ENCODE data around the gene MAP3K9. TPM values are rescaled to one million over a fixed set of nuclear protein-coding genes. Genes with fewer than 3 reads are reported as not detected.
A peak's percentile ranks its signal among the peaks of the same experiment; 100 is the strongest.

Gene MAP3K9
- total and polyA plus RNA-seq, 3 experiments from 2014 or later = 1.9 to 4.7 (median 4.0) TPM

GRCh38 chr14:70716483-70716882, 92.8 kb downstream of the MAP3K9 start:
- H3K36me3 Mint-ChIP-seq = no peaks in the 10 kb centered on the region
- CTCF ChIA-PET = interaction anchor here (0.8 to 3.7 kb wide), 5 partner anchors 9 to 105 kb away, joined by 3 to 25 read pairs (median 10); no protein-coding TSS in a partner anchor
- H3K4me1 Mint-ChIP-seq = peaks cover 2 to 5% (median 4%) of the 10 kb centered on the region in 3 donors
- no peaks in the 10 kb centered on the region for H3K9me3 Mint-ChIP-seq
- H3K27ac ChIP-seq (ENCODE audit: low read depth, low read length) = no peak overlapping the region
- POLR2A ChIA-PET = no interaction called here
- H3K4me3 ChIP-seq (ENCODE audit: low read length) = no peak overlapping the region
- H3K27me3 ChIP-seq (ENCODE audit: insufficient read depth, low read length, poor library complexity, severe bottlenecking) = no peaks in the 10 kb centered on the region
- DNase-seq = no peak
- no peak overlapping the region for H3K4me3 Mint-ChIP-seq
- no peaks in the 10 kb centered on the region for H3K9me3 ChIP-seq (ENCODE audit: low read length)
- H3K27ac Mint-ChIP-seq = peak overlapping the region in 1 of 8 donors; percentile 34
- H3K36me3 ChIP-seq (ENCODE audit: insufficient read depth, low read length) = no peaks in the 10 kb centered on the region
- peaks cover 7% of the 10 kb centered on the region for H3K4me1 ChIP-seq (ENCODE audit: insufficient read depth, low read length)
- peaks cover 0 to 8% of the 10 kb centered on the region in 2 donors for H3K27me3 Mint-ChIP-seq

GRCh38 chr14:70714055-70714550, 95.2 kb downstream of the MAP3K9 start:
- DNase-seq = peak; percentile 23 to 59 (median 36)
- ChIA-PET CTCF (interaction anchor here (0.7 to 3.7 kb wide), 23 partner anchors 8 to 103 kb away, joined by 3 to 25 read pairs (median 5); partner anchors contain the start of gene TTC9), POLR2A (no interaction called here)
- Histone ChIP-seq H3K27me3 (ENCODE audit: insufficient read depth, low read length, poor library complexity, severe bottlenecking) (no peaks in the 10 kb centered on the region), H3K4me3 (ENCODE audit: low read length) (no peak overlapping the region), H3K27ac (ENCODE audit: low read depth, low read length) (no peak overlapping the region), H3K4me1 (ENCODE audit: insufficient read depth, low read length) (peaks cover 7% of the 10 kb centered on the region), H3K36me3 (ENCODE audit: insufficient read depth, low read length) (no peaks in the 10 kb centered on the region), H3K9me3 (ENCODE audit: low read length) (no peaks in the 10 kb centered on the region)
- H3K4me3 Mint-ChIP-seq = no peak overlapping the region
- no peaks in the 10 kb centered on the region for H3K36me3 Mint-ChIP-seq
- peaks cover 2 to 5% (median 4%) of the 10 kb centered on the region in 3 donors for H3K4me1 Mint-ChIP-seq
- H3K27me3 Mint-ChIP-seq = peaks cover 0 to 8% of the 10 kb centered on the region in 2 donors
- no peaks in the 10 kb centered on the region for H3K9me3 Mint-ChIP-seq
- peak overlapping the region in 1 of 8 donors; percentile 1 for H3K27ac Mint-ChIP-seq

- CTCF ChIA-PET = interaction anchor here (0.7 to 3.7 kb wide), 24 partner anchors 8 to 112 kb away, joined by 3 to 25 read pairs (median 5); partner anchors contain the start of gene TTC9
- no peak for DNase-seq
- Mint-ChIP-seq H3K36me3 (no peaks in the 10 kb centered on the region), H3K27me3 (peaks cover 1 to 8% of the 10 kb centered on the region in 2 donors), H3K4me1 (peaks cover 2 to 5% (median 4%) of the 10 kb centered on the region in 3 donors), H3K9me3 (no peaks in the 10 kb centered on the region), H3K27ac (no peak overlapping the region), H3K4me3 (no peak overlapping the region)
- no peak overlapping the region for H3K4me3 ChIP-seq (ENCODE audit: low read length)
- POLR2A ChIA-PET = interaction anchor here (0.6 kb wide), 1 partner anchor 96 kb away, joined by 4 read pairs; the partner anchor contains the start of gene MAP3K9
- no peaks in the 10 kb centered on the region for H3K36me3 ChIP-seq (ENCODE audit: insufficient read depth, low read length)
- H3K4me1 ChIP-seq (ENCODE audit: insufficient read depth, low read length) = peaks cover 7% of the 10 kb centered on the region
- no peaks in the 10 kb centered on the region for H3K9me3 ChIP-seq (ENCODE audit: low read length)
- no peak overlapping the region for H3K27ac ChIP-seq (ENCODE audit: low read depth, low read length)
- H3K27me3 ChIP-seq (ENCODE audit: insufficient read depth, low read length, poor library complexity, severe bottlenecking) = no peaks in the 10 kb centered on the region
These were observed 95.8 kb downstream of the MAP3K9 start for GRCh38 chr14:70713511-70713916.

- Mint-ChIP-seq H3K4me1 (peaks cover 2 to 5% (median 4%) of the 10 kb centered on the region in 3 donors), H3K27ac (no peak overlapping the region)
- POLR2A ChIA-PET = interaction anchor here (0.6 kb wide), 1 partner anchor 96 kb away, joined by 4 read pairs; the partner anchor contains the start of gene MAP3K9
These were observed 96.2 kb downstream of the MAP3K9 start for GRCh38 chr14:70713096-70713495.

GRCh38 chr14:70711451-70711850, 97.9 kb downstream of the MAP3K9 start:
- no peak for DNase-seq
- H3K4me1 Mint-ChIP-seq = peaks cover 2 to 5% (median 4%) of the 10 kb centered on the region in 3 donors
- H3K9me3 ChIP-seq (ENCODE audit: low read length) = no peaks in the 10 kb centered on the region
- peaks cover 1 to 8% of the 10 kb centered on the region in 2 donors for H3K27me3 Mint-ChIP-seq
- H3K4me3 Mint-ChIP-seq = no peak overlapping the region
- H3K36me3 ChIP-seq (ENCODE audit: insufficient read depth, low read length) = no peaks in the 10 kb centered on the region
- H3K27ac Mint-ChIP-seq = no peak overlapping the region
- no peaks in the 10 kb centered on the region for H3K27me3 ChIP-seq (ENCODE audit: insufficient read depth, low read length, poor library complexity, severe bottlenecking)
- CTCF ChIA-PET = interaction anchor here (1.0 to 1.2 kb wide), 3 partner anchors 77 to 108 kb away, joined by 3 read pairs; no protein-coding TSS in a partner anchor
- H3K36me3 Mint-ChIP-seq = no peaks in the 10 kb centered on the region
- POLR2A ChIA-PET = no interaction called here
- peaks cover 7% of the 10 kb centered on the region for H3K4me1 ChIP-seq (ENCODE audit: insufficient read depth, low read length)
- H3K4me3 ChIP-seq (ENCODE audit: low read length) = no peak overlapping the region
- H3K9me3 Mint-ChIP-seq = no peaks in the 10 kb centered on the region
- no peak overlapping the region for H3K27ac ChIP-seq (ENCODE audit: low read depth, low read length)

More at GRCh38 chr14:70713096-70713495, 96.2 kb downstream of the MAP3K9 start:
- Histone ChIP-seq H3K27me3 (ENCODE audit: insufficient read depth, low read length, poor library complexity, severe bottlenecking) (no peaks in the 10 kb centered on the region), H3K36me3 (ENCODE audit: insufficient read depth, low read length) (no peaks in the 10 kb centered on the region), H3K4me3 (ENCODE audit: low read length) (no peak overlapping the region), H3K4me1 (ENCODE audit: insufficient read depth, low read length) (peaks cover 7% of the 10 kb centered on the region), H3K27ac (ENCODE audit: low read depth, low read length) (no peak overlapping the region), H3K9me3 (ENCODE audit: low read length) (no peaks in the 10 kb centered on the region)
- CTCF ChIA-PET = interaction anchor here (0.7 to 3.7 kb wide), 24 partner anchors 8 to 112 kb away, joined by 3 to 25 read pairs (median 5); partner anchors contain the start of gene TTC9
- Mint-ChIP-seq H3K4me3 (no peak overlapping the region), H3K9me3 (no peaks in the 10 kb centered on the region), H3K27me3 (peaks cover 1 to 8% of the 10 kb centered on the region in 2 donors), H3K36me3 (no peaks in the 10 kb centered on the region)
- DNase-seq = no peak

GRCh38 chr14:70709726-70710382, 99.5 kb downstream of the MAP3K9 start:
- H3K27me3 Mint-ChIP-seq = peaks cover under 1 to 4% of the 10 kb centered on the region in 2 donors
- no peaks in the 10 kb centered on the region for H3K36me3 ChIP-seq (ENCODE audit: insufficient read depth, low read length)
- no peak overlapping the region for H3K4me3 ChIP-seq (ENCODE audit: low read length)
- no peak overlapping the region for H3K4me3 Mint-ChIP-seq
- ChIA-PET CTCF (interaction anchor here (1.6 to 1.7 kb wide), 2 partner anchors 68 to 107 kb away, joined by 3 to 4 read pairs; partner anchors contain the start of gene TTC9), POLR2A (no interaction called here)
- H3K4me1 Mint-ChIP-seq = peaks cover 2 to 5% (median 4%) of the 10 kb centered on the region in 3 donors
- no peak for DNase-seq
- H3K27ac ChIP-seq (ENCODE audit: low read depth, low read length) = no peak overlapping the region
- H3K36me3 Mint-ChIP-seq = no peaks in the 10 kb centered on the region
- H3K9me3 Mint-ChIP-seq = no peaks in the 10 kb centered on the region
- H3K4me1 ChIP-seq (ENCODE audit: insufficient read depth, low read length) = peaks cover 7% of the 10 kb centered on the region
- H3K27me3 ChIP-seq (ENCODE audit: insufficient read depth, low read length, poor library complexity, severe bottlenecking) = no peaks in the 10 kb centered on the region
- no peaks in the 10 kb centered on the region for H3K9me3 ChIP-seq (ENCODE audit: low read length)
- H3K27ac Mint-ChIP-seq = no peak overlapping the region

- ChIA-PET CTCF (interaction anchor here (1.0 to 1.7 kb wide), 4 partner anchors 67 to 108 kb away, joined by 3 to 4 read pairs (median 3); partner anchors contain the start of gene TTC9), POLR2A (no interaction called here)
- Mint-ChIP-seq H3K4me3 (no peak overlapping the region), H3K27ac (no peak overlapping the region), H3K9me3 (no peaks in the 10 kb centered on the region), H3K4me1 (peaks cover under 1 to 2% (median 2%) of the 10 kb centered on the region in 3 donors), H3K27me3 (peaks cover 0 to 4% of the 10 kb centered on the region in 2 donors), H3K36me3 (no peaks in the 10 kb centered on the region)
- no peaks in the 10 kb centered on the region for H3K9me3 ChIP-seq (ENCODE audit: low read length)
- H3K27me3 ChIP-seq (ENCODE audit: insufficient read depth, low read length, poor library complexity, severe bottlenecking) = no peaks in the 10 kb centered on the region
- DNase-seq = no peak
- peaks cover 2% of the 10 kb centered on the region for H3K4me1 ChIP-seq (ENCODE audit: insufficient read depth, low read length)
- H3K4me3 ChIP-seq (ENCODE audit: low read length) = no peak overlapping the region
- H3K36me3 ChIP-seq (ENCODE audit: insufficient read depth, low read length) = no peaks in the 10 kb centered on the region
- H3K27ac ChIP-seq (ENCODE audit: low read depth, low read length) = no peak overlapping the region
These were observed 100.4 kb downstream of the MAP3K9 start for GRCh38 chr14:70708717-70709570.
